GM12864 (cell line): ENCODE measurements around the gene NLRP10.

ENCODE experiments used
- DNase-seq: peaks from one replicate; pipeline ENCODE4 v3.0.0-alpha.2; 2011; ENCODE audit warnings: low read depth
- H3K4me3 ChIP-seq: 2 replicates; pipeline ENCODE4 v1.5.1; 2011; ENCODE audit warnings: mild to moderate bottlenecking, low read depth, low read length, control low read depth
- CTCF ChIP-seq: IDR thresholded peaks from 2 replicates; pipeline ENCODE4 v1.5.1; 2011; ENCODE audit warnings: low read depth, mild to moderate bottlenecking, moderate library complexity, low read length, control low read depth, inconsistent platforms; ENCODE audit errors: missing control alignments

The NLRP10 gene

GRCh38 chr11:7941608-7942007 is 23.6 kb downstream of the NLRP10 start, which contains the start of gene OR10A3:
Gene OR10A3 (minus strand): TSS chr11:7941708. CDS start chr11:7939520, 2,188 bp downstream.
- no peak for TF ChIP-seq CTCF

GRCh38 chr11:7941146-7941545 is 24.1 kb downstream of the NLRP10 start:
- no peak overlapping the region for H3K4me3 ChIP-seq
- no peak for DNase-seq
- TF ChIP-seq CTCF: no peak

More at GRCh38 chr11:7941608-7942007, 23.6 kb downstream of the NLRP10 start, which contains the start of gene OR10A3:
- no peak within 1 kb of the TSS for H3K4me3 ChIP-seq
- DNase-seq: no peak

GRCh38 chr11:7936615-7937014 is 28.6 kb downstream of the NLRP10 start:
- TF ChIP-seq CTCF: no peak
- no peak overlapping the region for H3K4me3 ChIP-seq

GRCh38 chr11:7931168-7931567 is 34.1 kb downstream of the NLRP10 start, which contains the start of gene OR10A6:
Gene OR10A6 (minus strand): TSS chr11:7931268. CDS start chr11:7928662, 2,606 bp downstream.
- no peak for DNase-seq
- no peak for TF ChIP-seq CTCF

More at GRCh38 chr11:7936615-7937014, 28.6 kb downstream of the NLRP10 start:
- no peak for DNase-seq

GRCh38 chr11:7927635-7928034 is 37.6 kb downstream of the NLRP10 start:
- no peak overlapping the region for H3K4me3 ChIP-seq
- DNase-seq: no peak
- no peak for TF ChIP-seq CTCF

More at GRCh38 chr11:7931168-7931567, 34.1 kb downstream of the NLRP10 start, which contains the start of gene OR10A6:
- no peak within 1 kb of the TSS for H3K4me3 ChIP-seq

GRCh38 chr11:7924536-7924935 is 40.7 kb downstream of the NLRP10 start:
- H3K4me3 ChIP-seq: no peak overlapping the region
- no peak for DNase-seq
- TF ChIP-seq CTCF: no peak

- TF ChIP-seq CTCF: no peak
- no peak overlapping the region for H3K4me3 ChIP-seq
- DNase-seq: no peak
Measured at GRCh38 chr11:7918141-7918540, 47.1 kb downstream of the NLRP10 start.
